NCI-H1436 (cell line): ENCODE data around the gene TMEM204.

Experiments used
- DNase-seq: peaks from one replicate; lab custom pipeline; 2025; lab: John Stamatoyannopoulos, UW

Gene TMEM204

DNA sequence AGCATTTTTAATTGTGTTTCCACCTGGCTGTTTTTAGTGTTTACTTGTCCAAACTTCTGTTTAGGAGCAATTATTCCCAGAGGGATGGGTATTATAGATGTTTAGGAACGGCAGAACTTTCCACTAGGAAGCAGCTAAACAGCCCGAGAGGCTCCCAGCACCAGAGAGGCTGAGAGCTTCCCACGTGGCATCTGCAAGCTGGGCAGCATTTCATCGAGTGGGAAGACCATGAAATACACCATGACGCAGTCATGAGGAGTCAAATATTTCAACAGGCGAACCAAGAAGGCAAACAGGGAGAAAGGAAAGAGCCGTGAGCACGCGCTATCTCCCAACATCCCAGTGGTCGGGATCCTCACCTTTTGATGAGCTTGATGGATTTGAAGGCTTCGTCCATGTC is 24.1 kb downstream of the TMEM204 start:
- no peak for DNase-seq

DNA sequence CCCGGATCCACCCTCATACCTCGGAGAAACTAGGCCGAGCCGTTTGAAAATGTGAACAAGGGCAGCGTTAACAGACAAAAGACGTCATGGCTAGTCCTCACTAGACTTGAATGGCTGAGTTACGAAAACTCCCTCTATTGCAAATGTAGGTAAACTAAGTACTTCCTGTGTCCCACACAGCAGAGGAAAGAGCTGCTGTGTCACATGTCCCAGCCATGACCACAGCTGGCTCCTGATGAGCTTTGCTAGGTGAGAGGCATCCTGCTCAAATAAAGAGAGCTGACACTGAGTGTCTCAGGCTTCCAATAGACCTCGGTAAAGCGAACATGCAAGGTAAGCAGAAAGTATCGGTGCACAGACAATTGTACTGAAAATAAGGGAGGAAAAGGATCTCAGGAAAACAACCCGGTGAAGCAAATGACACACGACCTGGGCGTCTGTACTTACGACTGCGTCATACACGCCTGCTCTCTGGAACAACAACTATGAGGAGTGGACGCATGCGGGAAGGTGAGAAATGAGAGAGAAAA is 26.0 kb downstream of the TMEM204 start:
- no peak for DNase-seq

DNA sequence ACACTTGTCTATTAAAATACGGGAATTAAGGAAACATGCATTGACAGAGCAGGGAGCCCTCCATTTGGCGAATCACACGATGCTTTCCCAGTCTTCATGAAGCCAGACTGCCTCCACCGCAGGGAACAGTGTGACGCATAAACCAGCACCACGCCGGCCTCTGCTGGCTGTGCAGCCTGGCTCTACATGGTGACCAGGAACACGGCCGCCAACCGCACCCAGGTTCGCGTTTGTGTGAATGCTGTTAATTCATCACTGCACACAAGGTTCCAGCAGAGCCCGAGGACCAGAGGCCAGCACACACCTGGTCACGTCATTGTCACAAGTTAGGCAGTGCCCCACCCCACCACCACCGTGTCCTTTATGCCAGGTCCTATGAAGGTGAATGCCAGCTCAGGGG is 26.7 kb downstream of the TMEM204 start:
- DNase-seq = no peak

DNA sequence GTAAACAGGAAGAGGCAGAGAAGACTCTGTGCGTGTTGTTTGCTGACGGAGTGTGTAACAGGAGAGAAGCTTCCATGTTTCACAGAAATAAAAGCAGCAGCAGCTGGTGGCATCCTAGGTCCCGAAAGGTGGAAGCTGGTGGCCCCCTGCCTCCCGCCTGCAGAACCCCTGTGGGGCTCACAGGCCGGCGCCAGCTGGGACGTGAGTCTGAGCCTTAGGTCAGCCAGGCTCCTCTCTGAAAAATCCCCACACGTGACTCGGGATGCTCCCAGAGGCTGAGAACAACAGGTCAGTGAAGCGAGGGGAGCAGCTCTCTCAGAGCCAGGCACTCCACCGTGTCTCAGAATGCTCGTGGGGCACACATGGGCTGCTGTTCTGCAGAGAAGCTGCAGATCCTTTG is 27.4 kb downstream of the TMEM204 start:
- DNase-seq = no peak

DNA sequence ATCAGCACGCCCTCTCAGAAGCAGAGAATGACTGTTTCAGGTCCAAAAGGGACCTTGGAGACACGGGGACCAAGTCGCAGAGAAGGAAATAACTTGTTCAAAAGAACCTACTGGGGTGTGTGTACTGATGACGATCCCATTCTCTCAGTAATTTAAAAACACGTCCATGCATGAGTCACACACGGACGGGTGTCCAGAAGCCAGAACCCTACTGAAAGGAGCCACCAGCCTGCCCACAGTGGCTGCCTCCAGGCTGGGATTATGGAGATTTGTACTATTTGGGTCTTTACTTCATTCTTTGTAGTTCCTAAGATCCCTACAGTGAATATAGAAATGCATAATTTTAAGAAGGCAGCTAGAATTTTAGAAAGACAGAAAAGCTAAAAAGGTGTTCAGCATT is 27.8 kb downstream of the TMEM204 start:
- no peak for DNase-seq

DNA sequence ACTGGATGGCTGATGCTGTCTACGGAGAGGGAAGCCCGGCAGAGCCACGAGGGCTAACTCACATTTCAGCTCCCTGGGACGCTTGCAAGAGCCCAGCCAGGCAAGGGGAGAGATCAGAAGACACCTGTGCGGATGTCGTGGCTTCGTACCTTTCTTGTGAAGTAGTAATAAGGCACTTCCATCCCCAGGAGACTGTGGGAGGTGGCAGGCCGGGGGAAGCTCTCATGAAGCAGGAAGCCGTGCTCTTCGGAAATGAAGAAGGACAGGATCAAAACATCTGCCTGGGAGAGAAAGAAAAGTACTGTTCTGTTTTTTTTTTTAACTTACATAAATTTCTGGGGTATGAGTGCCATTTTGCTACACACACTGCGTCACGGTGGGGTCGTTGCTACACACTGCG is 28.4 kb downstream of the TMEM204 start:
- no peak for DNase-seq

DNA sequence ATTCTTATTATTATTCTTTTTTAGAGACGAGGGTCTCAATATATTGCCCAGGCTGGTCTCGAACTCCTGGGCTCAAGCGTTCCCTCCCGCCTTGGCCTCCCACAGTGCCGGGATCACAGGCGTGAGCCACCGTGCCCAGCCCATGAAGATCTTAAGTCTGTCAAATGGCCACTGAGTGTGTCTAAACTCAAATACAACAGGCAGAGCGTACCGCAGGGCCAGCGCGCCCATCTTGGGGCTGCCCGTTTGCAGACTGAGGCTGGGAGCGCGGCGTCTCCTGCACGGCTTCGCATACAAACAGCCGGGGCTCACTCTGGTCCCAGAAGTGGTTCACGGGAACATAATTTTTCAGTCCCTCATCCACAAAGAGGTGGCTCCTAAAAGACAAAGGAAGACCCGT is 30.3 kb downstream of the TMEM204 start:
- no peak for DNase-seq

DNA sequence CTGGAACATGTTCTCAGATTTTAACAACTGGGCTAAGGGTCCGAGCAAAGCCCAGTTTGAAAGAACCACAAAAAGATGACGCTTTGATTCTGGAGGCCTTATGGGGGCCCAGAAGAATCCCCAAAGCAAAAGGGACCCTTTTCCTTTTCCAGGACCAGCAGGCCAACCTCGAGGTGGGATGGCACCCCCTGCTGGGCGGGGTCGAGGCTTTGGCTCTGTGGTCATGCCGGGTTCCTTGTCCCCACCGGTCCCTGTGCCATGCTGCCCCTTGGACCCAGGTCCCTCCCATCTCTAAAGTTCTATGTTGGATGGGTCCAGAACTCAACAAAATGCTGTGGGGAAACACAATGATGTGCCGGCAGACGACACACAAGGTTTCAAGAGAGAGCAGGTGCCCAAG is 30.9 kb downstream of the TMEM204 start:
- DNase-seq = no peak

DNA sequence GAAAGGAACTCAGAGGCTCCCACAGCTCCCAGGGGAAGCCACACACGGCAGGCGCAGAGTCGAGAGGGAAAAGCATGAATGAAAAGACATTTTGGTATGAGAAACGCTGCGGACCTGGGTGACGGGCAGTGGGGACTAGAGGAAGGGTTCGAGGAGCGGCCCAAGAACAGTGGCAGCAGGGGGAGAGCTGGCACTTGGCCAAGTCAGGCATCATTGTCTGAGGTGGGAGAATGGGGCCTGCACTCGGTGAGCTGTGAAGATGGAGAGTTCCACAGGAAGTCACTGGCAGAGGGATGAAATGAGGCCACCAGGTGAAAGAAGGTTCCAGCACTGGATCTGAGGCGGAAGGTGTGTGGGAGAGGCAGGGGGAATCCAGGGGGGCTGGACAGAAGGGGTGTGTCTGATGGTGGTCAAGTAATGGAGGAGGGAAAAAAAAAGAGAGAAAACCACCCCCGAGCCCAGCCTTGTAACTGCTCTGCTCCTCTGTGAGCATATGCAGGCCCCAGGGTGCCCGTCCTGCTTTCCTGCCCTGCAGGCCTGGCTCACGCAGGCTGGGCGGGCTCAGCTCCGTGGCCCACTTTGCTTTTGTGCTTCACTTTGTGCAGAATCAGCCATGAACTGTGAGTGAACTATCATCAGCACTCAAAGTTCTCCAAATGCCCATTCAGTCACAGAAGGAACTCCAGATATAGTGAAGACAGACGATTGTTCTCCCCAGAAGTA is 31.8 kb downstream of the TMEM204 start:
- no peak for DNase-seq

DNA sequence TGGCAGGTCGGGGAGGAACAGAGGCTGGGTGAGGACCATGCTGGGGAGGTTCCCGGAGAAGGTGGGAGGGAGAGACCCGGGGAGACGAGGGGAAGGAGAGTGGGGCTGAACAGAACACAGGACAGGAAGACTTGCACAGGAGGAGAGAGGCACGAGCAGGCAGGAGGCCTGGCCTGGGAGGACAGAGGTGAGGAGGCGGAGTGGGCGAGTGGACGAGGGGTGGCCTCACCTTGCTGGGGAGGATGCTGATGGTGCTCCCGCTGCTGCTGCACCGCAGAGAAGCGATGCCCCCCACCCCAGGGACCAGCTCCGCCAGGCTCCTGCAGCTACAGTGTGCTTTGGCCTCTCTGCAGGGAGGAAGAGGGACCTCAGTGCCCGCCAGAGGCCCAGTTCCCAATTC is 34.5 kb downstream of the TMEM204 start:
- DNase-seq = no peak

DNA sequence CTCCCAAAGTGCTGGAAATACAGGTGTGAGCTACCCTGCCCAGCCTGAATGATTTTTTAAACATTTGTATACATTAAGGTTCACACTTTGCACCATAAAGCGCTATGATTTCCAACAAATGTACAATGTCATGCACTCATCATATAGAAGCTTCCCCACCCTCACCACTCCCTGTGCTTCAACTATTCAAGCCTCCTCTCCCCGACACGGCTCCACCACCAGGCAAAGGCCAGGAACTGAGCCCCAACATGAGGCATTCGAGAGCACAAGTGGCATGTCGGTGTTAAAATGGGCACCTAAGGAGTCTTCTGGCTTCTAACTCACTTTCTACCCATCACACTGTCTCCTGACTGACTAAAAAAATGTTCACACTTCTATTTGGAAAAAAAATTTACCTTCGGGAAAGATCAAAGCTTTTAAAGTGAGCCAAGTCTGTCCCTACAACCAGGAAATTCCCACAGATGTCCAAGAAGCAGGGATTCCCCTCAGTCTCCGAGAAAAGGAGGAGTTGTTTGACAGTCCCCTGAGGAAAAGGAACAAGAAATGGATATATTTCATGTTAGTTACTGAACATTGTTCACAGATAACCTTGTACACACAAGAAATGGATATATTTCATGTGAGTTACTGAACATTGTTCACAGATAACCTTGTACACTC is 37.7 kb downstream of the TMEM204 start:
- no peak for DNase-seq

DNA sequence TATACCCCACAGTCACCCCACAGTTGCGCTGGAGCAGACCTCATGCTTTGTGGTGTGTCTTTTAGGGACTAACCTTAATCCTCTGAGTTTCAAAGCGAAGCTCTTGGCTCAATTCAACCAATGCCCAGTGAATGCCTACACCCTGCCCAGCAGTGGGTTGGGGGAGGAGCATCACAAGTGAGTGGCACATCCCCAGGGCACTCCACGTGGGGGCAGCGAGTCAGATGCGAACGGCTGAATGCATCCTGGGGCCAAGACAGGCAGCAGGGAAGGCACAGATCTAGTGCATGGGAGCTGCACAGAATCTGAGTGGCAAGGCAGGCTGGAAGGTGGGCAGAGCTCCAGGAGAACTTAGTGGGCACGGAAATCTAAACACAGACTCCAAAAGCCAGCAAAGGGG is 39.2 kb downstream of the TMEM204 start:
- no peak for DNase-seq

DNA sequence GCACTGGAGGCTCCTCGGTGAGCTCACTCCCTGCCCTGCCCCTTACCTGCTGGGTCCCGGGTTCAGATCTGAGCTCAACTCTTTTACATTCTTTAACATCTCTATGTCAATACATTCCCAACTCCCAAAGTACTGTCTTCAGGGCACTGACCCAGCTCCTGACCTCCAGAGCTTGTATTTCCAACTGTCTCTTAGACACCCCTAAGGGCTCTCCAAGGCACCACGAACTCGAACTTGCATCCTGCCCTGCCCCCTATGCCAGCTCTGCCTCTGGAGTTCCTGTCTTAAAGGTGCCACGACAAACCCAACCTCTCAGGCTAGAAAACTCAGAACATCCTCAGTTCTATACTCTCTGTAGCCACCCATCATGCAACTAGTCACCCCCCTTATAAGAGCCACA is 39.8 kb downstream of the TMEM204 start:
- DNase-seq = no peak

DNA sequence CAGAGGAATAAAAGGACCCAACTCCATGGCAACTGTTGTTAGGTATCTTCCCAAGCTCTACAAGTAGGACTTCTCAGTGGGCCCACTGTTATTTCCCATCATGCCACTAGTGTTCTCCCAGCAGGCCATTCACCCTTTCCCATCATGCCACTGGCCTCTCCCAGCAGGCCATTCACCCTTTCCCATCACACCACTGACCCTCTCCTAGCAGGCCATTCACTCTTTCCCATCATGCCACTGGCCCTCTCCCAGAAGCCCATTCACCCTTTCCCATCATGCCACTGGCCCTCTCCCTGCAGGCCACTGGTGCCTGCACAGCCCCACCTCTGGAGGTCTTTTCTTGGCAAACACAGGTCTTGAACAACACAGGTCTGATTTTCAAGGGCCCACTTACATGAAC is 42.1 kb downstream of the TMEM204 start:
- DNase-seq = no peak

DNA sequence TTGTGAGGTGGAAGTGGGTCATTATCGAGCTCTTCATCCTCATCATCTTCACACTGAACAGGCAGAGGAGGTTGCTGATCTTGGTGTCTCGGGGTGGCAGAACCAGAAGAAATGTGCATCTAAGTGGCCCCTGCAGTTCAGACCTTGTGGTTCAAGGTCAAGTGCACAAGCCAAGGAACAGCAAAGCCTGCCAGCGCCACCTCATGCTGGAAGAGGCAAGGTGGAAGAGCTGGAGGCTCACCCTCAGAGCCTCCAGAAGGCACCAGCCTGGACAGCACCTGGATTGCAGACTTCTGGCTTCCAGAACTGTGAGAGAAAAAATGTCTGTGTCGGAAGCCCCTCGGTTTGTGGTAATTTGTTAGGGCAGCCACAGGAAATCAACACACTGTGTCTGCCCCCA is 45.7 kb downstream of the TMEM204 start:
- no peak for DNase-seq

DNA sequence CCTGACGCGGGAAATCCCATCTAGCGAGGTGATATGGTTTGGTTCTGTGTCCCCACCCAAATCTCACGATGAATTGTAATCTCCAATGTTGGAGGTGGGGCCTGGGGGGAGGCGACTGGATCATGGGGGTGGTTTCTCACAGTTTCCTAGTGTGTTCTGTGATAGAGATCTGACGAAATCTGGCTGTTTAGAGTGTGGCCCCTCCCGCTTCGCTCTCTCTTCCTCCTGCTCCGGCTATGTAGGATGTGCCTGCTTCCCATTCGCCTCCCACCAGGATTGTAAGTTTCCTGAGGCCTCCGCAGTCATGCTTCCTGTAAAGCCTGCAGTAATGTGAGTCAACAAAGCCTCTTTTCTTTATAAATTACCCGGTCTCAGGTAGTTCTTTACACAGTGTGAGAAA is 46.8 kb downstream of the TMEM204 start:
- no peak for DNase-seq

DNA sequence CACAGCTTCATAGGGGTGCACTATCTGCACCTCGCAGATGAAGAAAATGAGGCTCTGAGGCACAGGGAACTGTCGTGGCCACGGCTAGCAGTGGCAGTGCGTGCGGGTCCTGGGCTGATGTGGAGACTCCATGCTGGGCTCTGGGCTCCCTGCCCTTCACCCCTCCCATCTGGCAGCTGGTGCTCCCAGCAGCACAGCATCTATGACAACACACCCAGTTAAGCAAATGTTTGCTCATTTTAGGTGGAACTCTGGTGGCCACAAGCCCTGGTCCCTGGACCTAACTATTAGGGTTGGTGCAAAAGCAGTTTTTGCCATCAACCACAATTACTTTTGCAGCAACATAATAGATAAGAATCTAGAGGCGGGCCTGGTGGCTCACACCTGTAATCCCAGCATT is 47.5 kb downstream of the TMEM204 start:
- DNase-seq = no peak

DNA sequence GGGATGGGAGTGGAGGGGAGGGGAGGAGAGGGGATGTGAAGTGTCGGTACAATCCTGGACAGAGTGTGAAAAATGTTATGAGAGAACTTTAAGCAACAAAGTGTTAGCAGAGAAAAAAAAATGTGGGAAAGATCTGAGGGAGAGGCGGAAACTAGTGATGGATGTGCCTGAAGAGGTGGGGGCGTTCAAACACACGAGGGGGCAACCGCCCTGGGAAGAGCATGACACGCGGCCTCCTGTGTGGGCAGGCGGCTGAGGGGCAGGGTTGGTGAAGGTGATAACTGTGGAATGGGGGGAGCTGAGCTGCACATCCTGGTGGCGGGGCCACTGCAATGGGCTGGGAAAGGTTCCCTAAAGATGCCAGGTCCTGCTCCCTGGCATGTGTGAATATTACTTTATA is 48.3 kb downstream of the TMEM204 start:
- DNase-seq = no peak

DNA sequence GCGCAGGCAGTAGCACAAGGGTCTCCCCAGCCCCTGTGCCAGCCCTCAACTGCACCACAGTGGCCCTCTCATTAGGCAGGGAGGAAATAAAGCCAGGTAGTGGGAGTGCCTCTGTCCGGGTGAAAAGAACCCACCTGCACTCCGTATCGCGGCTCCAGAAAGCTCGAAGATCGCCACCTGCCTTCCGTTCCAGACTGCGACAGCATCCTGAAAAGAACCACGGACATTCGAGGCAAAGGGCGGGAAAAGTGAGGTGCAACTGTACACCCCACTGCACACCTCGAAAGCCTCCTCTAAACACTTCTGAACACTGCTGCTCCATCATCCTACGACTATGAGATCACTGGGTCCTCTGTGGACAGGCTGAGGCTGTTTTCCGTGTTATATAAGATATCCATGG is 49.7 kb downstream of the TMEM204 start:
- no peak for DNase-seq

DNA sequence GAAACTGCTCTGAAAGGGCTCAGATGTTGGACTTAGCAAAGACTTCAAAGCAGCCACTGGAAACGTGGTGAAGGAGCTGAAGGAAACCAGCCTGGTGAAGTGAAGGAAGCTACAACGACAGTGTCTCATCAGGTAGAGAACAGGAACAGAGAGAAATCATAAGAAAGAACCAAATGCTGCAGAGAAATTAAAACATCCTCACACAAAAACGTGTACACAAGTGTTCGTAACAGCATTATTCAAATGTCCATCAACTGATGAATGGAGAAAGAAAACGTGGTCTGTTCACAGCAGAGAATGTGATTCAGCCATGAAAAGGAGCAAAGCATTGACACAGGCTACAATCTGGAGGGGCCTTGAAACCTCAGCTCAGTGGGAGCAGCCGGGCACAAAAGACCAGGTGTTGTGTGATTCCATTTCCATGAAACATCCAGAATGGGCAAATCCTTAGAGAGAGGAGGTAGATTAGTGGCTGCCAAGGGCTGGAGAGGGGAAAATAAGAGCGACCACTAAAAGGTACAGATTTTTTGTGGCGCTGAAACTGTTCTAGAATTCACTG is 51.5 kb downstream of the TMEM204 start:
- DNase-seq = no peak

DNA sequence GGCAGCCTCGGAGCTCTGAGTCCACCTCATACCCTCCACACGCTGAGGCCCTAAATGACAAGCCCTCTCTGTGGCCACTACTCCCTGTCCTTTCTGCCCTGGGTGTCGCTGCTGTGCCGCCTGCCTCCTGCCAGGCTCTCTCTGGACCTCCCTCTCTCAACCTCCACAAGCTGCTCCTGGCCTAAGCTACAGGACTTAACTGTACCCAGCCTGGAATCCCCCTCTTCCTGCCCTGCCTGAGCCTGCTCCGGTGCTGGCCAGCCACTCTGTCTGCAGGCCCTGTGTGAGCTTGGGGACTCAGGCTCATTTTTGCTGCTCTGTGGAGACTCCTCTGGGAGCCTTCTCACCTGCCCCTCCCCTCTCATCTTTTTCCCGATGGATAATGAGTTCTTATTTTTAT is 56.9 kb downstream of the TMEM204 start:
- DNase-seq = no peak

DNA sequence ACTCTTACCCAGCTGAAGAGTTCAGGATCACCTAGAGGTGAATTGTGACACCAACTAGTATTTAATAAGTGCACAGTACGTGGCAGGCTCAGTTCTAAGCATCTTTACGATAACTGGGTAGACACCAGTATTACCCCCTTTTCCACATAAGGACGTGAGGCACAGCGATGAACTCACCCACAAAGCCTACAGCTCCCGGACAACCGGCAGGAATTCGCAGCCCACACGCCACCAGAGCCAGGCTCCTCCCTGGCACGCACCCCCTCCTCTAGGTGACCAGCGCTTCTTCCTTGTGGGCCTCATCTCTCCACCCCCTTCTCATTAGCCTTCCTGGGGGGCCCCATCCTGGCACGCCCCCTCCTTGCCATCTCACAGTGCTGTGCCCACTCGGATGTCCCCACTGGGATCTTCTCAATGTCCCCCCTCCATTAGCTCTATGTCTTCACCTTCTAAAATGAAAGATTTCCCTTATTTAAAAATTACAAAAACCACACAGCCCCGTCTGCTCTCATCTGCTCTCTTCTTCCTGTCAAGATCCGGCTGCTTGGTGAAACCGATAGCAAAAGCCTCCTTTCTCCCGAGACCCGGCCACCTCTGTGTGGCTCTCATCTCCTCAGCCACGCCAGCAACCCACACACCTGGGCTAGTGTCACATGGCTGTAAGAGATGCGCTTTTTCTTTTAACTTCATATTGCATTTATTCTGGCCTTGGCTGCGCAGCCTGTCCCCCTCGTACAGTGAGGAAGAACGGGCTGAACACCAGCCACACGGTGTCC is 57.7 kb downstream of the TMEM204 start:
- DNase-seq = no peak

DNA sequence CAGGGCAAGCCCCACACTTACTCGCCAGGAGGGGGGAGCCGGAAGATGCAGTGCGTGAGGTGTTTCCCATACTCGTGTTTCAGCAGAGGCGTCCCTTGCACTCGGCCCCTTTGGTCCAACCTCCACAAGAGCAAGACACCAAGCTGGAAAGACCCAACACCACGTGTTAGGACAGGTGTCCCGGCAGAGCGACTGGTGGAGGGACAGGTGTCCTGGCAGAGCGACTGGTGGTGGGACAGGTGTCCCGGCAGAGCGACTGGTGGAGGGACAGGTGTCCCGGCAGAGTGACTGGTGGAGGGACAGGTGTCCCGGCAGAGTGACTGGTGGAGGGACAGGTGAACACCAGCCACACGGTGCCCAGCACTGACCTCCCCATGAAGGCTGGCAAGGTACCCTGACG is 59.0 kb downstream of the TMEM204 start:
- no peak for DNase-seq
